ENCODE data around the gene PLSCR1. TPM values are rescaled to one million over a fixed set of nuclear protein-coding genes. Genes with fewer than 3 reads are reported as not detected.

The PLSCR1 gene
- total and polyA plus RNA-seq, 9 of the 15 experiments (the other 6 are each of a cell fraction or from before 2014, with no cell fraction given) = 40.6 to 122 (median 69.1) TPM

- TF ChIP-seq ZNF740 (CRISPR knock-in tag; IDR thresholded peaks at IDR 0.05) = peak; percentile 51; the same call in 1 of the 2 replicates
- peak in 1 of 2 experiments; percentile 53; a peak in 1 of 4 replicates for TF ChIP-seq ZNF740 (tag; IDR thresholded peaks at IDR 0.05)
- TF ChIP-seq RBBP5 (IDR thresholded peaks at IDR 0.05; ENCODE audit: borderline replicate concordance, insufficient read depth, low read length, poor library complexity, severe bottlenecking) = no peak
- TF ChIP-seq FOXK2 (conservative IDR thresholded peaks at IDR 0.05 in 1 of 2, IDR thresholded peaks at IDR 0.05 in 1 of 2; ENCODE audit: low read depth in 2 of 2) = no peak
- no peak for TF ChIP-seq ILF3 (IDR thresholded peaks at IDR 0.05; ENCODE audit: borderline replicate concordance)
- no peak for TF ChIP-seq CHAMP1 (IDR thresholded peaks at IDR 0.05)
- TF ChIP-seq ZNF124 (CRISPR knock-in tag; IDR thresholded peaks at IDR 0.05) = no peak
- no peak for TF ChIP-seq ZNF696 (CRISPR knock-in tag; conservative IDR thresholded peaks at IDR 0.05)
- no peak for TF ChIP-seq KAT8 (IDR thresholded peaks at IDR 0.05; ENCODE audit: low read depth)
- no peak for TF ChIP-seq ZNF232 (CRISPR knock-in tag; IDR thresholded peaks at IDR 0.05)
- peak; percentile 42; the same call in 1 of the 2 replicates for TF ChIP-seq CEBPG (CRISPR knock-in tag; IDR thresholded peaks at IDR 0.05)
- TF ChIP-seq CEBPG (tag; conservative IDR thresholded peaks at IDR 0.05 in 1 of 2, IDR thresholded peaks at IDR 0.05 in 1 of 2) = no peak
- TF ChIP-seq ZNF354B (CRISPR knock-in tag; IDR thresholded peaks at IDR 0.05) = no peak
- 0 out of 2 replicates have a peak, but pooled peaks have one; percentile 4 for TF ChIP-seq MEF2D (tag; conservative IDR thresholded peaks at IDR 0.05; ENCODE audit: low read depth)
- no peak for TF ChIP-seq FOXJ2 (tag; IDR thresholded peaks at IDR 0.05)
- TF ChIP-seq ASH1L (IDR thresholded peaks at IDR 0.05; ENCODE audit: borderline replicate concordance, low read depth, partially characterized antibody) = no peak
- TF ChIP-seq KDM5B (IDR thresholded peaks at IDR 0.05; ENCODE audit: insufficient replicate concordance, low read depth, low read length) = no peak
- TF ChIP-seq SMARCE1 (IDR thresholded peaks at IDR 0.05) = no peak
- TF ChIP-seq FIP1L1 (IDR thresholded peaks at IDR 0.05; ENCODE audit: low read depth, low read length, poor library complexity, severe bottlenecking) = no peak
- TF ChIP-seq GMEB1 (CRISPR knock-in tag; IDR thresholded peaks at IDR 0.05) = no peak
- TF ChIP-seq EHMT2 (IDR thresholded peaks at IDR 0.05) = no peak
- no peak for TF ChIP-seq ZNF347 (CRISPR knock-in tag; IDR thresholded peaks at IDR 0.05; ENCODE audit: low read depth)
- TF ChIP-seq ZNF444 (CRISPR knock-in tag; IDR thresholded peaks at IDR 0.05) = no peak
- no peak for TF ChIP-seq MTA1 (IDR thresholded peaks at IDR 0.05; ENCODE audit: borderline replicate concordance)
Observed at GRCh38 chr3:146469150-146470017, 75.0 kb downstream of the PLSCR1 start, which contains the start of gene PLSCR2 (continued).

Measured in K562 (cell line).